Cardiac fibroblast (primary cell): ENCODE data around the gene STAB1.

ENCODE experiments used
- DNase-seq, 2 donors: peaks; one replicate each; pipeline versions ENCODE4 v3.0.0 to v3.0.0-alpha.2; 2010; ENCODE audit warnings: low read depth in 2 of 2
- H3K4me3 ChIP-seq, 2 donors: replicated peaks in 1 of 2; 1 replicate in 1 of 2; 2 replicates in 1 of 2; pipeline ENCODE4 v1.5.1; 2011; ENCODE audit warnings: low read depth in 2 of 2, low read length in 2 of 2, mild to moderate bottlenecking in 2 of 2, moderate library complexity in 1 of 2
- TF ChIP-seq, protein P1 (sequence below): IDR thresholded peaks from one replicate; pipeline ENCODE4 v1.5.1; 2011; ENCODE audit warnings: low read depth, mild to moderate bottlenecking, low read length, inconsistent platforms

Gene STAB1

DNA sequence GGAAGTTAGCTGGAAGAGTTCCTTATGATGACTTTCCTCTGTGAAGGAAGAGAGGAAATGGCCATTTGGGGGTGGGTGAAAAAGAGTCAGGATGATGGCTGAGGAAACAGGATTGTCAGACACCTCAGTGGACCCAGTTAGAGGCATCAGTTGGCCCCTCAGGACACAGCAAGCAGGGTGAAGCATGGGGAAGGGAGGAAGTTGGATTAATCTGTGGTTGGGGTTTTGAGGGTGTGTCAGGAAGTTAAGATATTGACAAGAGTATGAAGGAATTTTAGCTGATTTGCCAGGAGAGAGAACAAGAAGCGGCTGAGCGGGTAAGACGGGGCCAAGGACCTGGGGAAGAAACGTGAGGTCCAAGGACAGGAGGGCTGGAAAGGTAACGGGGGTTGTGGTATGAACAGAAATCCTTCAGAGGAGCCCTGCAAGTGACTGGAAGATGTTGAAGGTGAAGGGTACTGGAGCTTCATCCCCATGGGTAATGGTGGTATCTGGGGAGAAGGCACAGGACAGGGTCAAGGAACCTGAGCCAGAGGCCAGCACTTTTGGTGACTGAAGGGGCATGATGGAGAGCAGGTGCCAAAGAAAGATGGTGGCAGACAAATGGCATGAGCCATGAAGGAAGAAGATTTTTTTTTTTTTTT, 44.0 kb downstream of the STAB1 start:
- H3K4me3 ChIP-seq: no peak overlapping the region
- TF ChIP-seq, protein P1, sequence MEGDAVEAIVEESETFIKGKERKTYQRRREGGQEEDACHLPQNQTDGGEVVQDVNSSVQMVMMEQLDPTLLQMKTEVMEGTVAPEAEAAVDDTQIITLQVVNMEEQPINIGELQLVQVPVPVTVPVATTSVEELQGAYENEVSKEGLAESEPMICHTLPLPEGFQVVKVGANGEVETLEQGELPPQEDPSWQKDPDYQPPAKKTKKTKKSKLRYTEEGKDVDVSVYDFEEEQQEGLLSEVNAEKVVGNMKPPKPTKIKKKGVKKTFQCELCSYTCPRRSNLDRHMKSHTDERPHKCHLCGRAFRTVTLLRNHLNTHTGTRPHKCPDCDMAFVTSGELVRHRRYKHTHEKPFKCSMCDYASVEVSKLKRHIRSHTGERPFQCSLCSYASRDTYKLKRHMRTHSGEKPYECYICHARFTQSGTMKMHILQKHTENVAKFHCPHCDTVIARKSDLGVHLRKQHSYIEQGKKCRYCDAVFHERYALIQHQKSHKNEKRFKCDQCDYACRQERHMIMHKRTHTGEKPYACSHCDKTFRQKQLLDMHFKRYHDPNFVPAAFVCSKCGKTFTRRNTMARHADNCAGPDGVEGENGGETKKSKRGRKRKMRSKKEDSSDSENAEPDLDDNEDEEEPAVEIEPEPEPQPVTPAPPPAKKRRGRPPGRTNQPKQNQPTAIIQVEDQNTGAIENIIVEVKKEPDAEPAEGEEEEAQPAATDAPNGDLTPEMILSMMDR: no peak
- DNase-seq: no peak

DNA sequence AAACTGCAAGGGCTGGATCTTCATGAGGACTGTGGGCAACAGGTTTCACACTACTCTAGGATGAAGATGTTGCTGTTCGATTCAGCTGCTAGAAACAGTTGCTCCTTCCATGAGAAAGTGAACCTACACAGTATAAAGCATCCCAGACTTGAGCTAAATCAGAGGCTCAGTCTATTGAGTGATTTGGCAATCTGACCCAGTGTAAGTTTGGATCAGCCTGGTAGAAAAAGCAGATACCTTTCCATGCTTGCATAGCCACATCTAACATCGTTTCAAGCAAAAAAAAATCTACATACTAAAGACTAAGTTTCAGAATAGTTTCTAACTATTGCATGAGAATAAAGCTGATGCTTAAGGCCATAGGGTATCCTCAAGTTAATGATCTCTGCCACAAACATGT, 45.9 kb downstream of the STAB1 start:
- DNase-seq: no peak
- TF ChIP-seq, protein P1: no peak
- H3K4me3 ChIP-seq: no peak overlapping the region

- no peak overlapping the region for H3K4me3 ChIP-seq
- TF ChIP-seq, protein P1: no peak
- no peak for DNase-seq
Measured at GRCh38 chr3:52544937-52545336, 49.8 kb downstream of the STAB1 start.

- TF ChIP-seq, protein P1: no peak
- H3K4me3 ChIP-seq: no peak overlapping the region
- DNase-seq: peak in 1 of 2 donors; percentile 54
Measured at GRCh38 chr3:52546111-52546901, 51.2 kb downstream of the STAB1 start.

GRCh38 chr3:52547143-52547542, 52.0 kb downstream of the STAB1 start:
- TF ChIP-seq, protein P1: no peak
- no peak for DNase-seq
- H3K4me3 ChIP-seq: no peak overlapping the region

DNA sequence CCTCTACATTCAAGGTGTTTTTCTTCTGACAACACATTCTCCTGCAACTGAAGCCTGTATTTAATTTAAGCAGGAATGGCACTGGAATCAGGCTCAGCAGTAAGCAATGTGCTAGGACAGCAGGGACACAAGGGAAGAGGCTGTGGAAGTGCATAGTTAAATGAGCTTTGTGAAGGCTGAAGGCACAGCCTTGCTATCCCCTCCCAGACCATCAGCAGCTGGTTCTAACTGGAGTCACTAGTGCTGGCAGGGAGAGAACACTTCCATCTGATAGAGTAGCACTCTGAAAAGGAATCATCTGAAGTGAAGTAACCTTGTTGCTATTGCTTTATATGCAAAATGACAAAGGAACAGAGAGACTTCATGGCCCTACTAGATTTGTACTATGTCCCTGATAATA, 56.0 kb downstream of the STAB1 start:
- no peak overlapping the region for H3K4me3 ChIP-seq
- TF ChIP-seq, protein P1: no peak
- no peak for DNase-seq
